Measurements from ENCODE around the gene KNSTRN. TPM values are rescaled to one million over a fixed set of nuclear protein-coding genes. Genes with fewer than 3 reads are reported as not detected.

The KNSTRN gene
- total RNA-seq, 2 experiments from 2014 or later = 2.8 to 3.0 TPM

- TF ChIP-seq CTCF (IDR thresholded peaks at IDR 0.05) = no peak
- Mint-ChIP-seq H3K36me3 (ENCODE audit: low read depth) (peaks cover 4% of the 10 kb centered on the region), H3K9me3 (no peaks in the 10 kb centered on the region), H3K4me1 (ENCODE audit: low read depth) (peaks cover 14% of the 10 kb centered on the region), H3K27me3 (no peaks in the 10 kb centered on the region), H3K4me3 (no peak overlapping the region), H3K27ac (no peak overlapping the region)
- Histone ChIP-seq H3K27me3 (ENCODE audit: control insufficient read depth in 1 of 2, insufficient read depth in 2 of 2, low read length in 2 of 2) (no peaks in the 10 kb centered on the region), H3K4me3 (ENCODE audit: low read length) (no peak overlapping the region), H3K36me3 (ENCODE audit: insufficient read depth, low read length) (no peaks in the 10 kb centered on the region), H3K27ac (ENCODE audit: low read depth in 1 of 2, low read length in 2 of 2) (no peak overlapping the region), H3K9me3 (ENCODE audit: control insufficient read depth in 1 of 2, insufficient read depth in 1 of 2, low read length in 2 of 2) (no peaks in the 10 kb centered on the region), H3K4me1 (ENCODE audit: insufficient read depth, low read length) (peaks cover 22% of the 10 kb centered on the region)
- ChIA-PET POLR2A (no interaction called here), CTCF (no interaction called here)
- no peak for ATAC-seq (ENCODE audit: poor library complexity)
- intact Hi-C loops (cut with DNase I, micrococcal nuclease) = no loop called here
- DNase-seq = no peak
Measured at GRCh38 chr15:40360015-40360414, 22.5 kb upstream of the KNSTRN start.

DNA sequence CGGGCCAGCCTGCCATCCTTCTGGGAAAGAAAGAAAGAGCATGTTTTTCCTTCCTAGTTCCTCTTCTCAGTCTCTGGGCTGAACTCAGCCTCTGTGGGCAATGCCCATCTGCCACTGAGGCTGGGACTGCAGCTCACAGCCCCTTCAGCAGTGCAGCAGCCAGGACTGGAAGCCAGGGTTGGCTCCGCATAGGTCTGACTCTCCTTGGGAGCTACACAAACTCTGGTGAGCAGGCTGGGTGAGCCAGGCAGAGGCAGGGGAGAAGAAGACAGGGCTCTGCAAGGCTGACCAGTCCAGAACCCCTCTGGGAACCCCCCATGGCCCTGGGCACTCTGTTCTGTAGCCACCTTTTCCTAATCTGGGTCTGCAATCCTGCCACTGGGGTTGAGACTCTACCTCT lies 20.9 kb upstream of the KNSTRN start:
- DNase-seq = no peak
- Mint-ChIP-seq H3K4me1 (ENCODE audit: low read depth) (peaks cover 14% of the 10 kb centered on the region), H3K27ac (no peak overlapping the region), H3K27me3 (no peaks in the 10 kb centered on the region), H3K36me3 (ENCODE audit: low read depth) (peaks cover 4% of the 10 kb centered on the region), H3K4me3 (no peak overlapping the region), H3K9me3 (no peaks in the 10 kb centered on the region)
- Histone ChIP-seq H3K9me3 (ENCODE audit: control insufficient read depth in 1 of 2, insufficient read depth in 1 of 2, low read length in 2 of 2) (no peaks in the 10 kb centered on the region), H3K4me1 (ENCODE audit: insufficient read depth, low read length) (peaks cover 33% of the 10 kb centered on the region), H3K4me3 (ENCODE audit: low read length) (no peak overlapping the region), H3K27me3 (ENCODE audit: control insufficient read depth in 1 of 2, insufficient read depth in 2 of 2, low read length in 2 of 2) (no peaks in the 10 kb centered on the region), H3K27ac (ENCODE audit: low read depth in 1 of 2, low read length in 2 of 2) (no peak overlapping the region), H3K36me3 (ENCODE audit: insufficient read depth, low read length) (no peaks in the 10 kb centered on the region)
- intact Hi-C loops (cut with DNase I, micrococcal nuclease) = no loop called here
- no peak for TF ChIP-seq CTCF (IDR thresholded peaks at IDR 0.05)
- ATAC-seq (ENCODE audit: poor library complexity) = no peak
- ChIA-PET POLR2A (no interaction called here), CTCF (no interaction called here)

- no peak for TF ChIP-seq CTCF (IDR thresholded peaks at IDR 0.05)
- peak in 1 of 14 experiments; percentile 10 for DNase-seq
Measured at GRCh38 chr15:40363611-40364010, 18.9 kb upstream of the KNSTRN start.

More at GRCh38 chr15:40363611-40364010, 18.9 kb upstream of the KNSTRN start:
- no peaks in the 10 kb centered on the region for H3K9me3 Mint-ChIP-seq
- H3K36me3 ChIP-seq (ENCODE audit: insufficient read depth, low read length) = no peaks in the 10 kb centered on the region
- no peaks in the 10 kb centered on the region for H3K9me3 ChIP-seq (ENCODE audit: control insufficient read depth in 1 of 2, insufficient read depth in 1 of 2, low read length in 2 of 2)
- H3K27ac ChIP-seq (ENCODE audit: low read depth in 1 of 2, low read length in 2 of 2) = no peak overlapping the region
- ATAC-seq (ENCODE audit: poor library complexity) = no peak
- no peak overlapping the region for H3K27ac Mint-ChIP-seq
- ChIA-PET CTCF (no interaction called here), POLR2A (no interaction called here)
- no peaks in the 10 kb centered on the region for H3K27me3 Mint-ChIP-seq
- H3K4me1 ChIP-seq (ENCODE audit: insufficient read depth, low read length) = peaks cover 38% of the 10 kb centered on the region
- no peaks in the 10 kb centered on the region for H3K27me3 ChIP-seq (ENCODE audit: control insufficient read depth in 1 of 2, insufficient read depth in 2 of 2, low read length in 2 of 2)
- H3K4me3 Mint-ChIP-seq = no peak overlapping the region
- peaks cover 4% of the 10 kb centered on the region for H3K36me3 Mint-ChIP-seq (ENCODE audit: low read depth)
- intact Hi-C loops (cut with DNase I, micrococcal nuclease) = no loop called here
- peaks cover 23% of the 10 kb centered on the region for H3K4me1 Mint-ChIP-seq (ENCODE audit: low read depth)
- no peak overlapping the region for H3K4me3 ChIP-seq (ENCODE audit: low read length)
